GM12873 (cell line): ENCODE data around the gene PMEPA1.

Experiments used
- TF ChIP-seq, protein P1 (sequence below): IDR thresholded peaks from 2 replicates; pipeline ENCODE4 v1.5.1; 2012; ENCODE audit warnings: low read depth, mild to moderate bottlenecking, moderate library complexity, low read length, control low read depth; ENCODE audit not compliant: insufficient read depth; ENCODE audit errors: missing control alignments

PMEPA1 gene

DNA sequence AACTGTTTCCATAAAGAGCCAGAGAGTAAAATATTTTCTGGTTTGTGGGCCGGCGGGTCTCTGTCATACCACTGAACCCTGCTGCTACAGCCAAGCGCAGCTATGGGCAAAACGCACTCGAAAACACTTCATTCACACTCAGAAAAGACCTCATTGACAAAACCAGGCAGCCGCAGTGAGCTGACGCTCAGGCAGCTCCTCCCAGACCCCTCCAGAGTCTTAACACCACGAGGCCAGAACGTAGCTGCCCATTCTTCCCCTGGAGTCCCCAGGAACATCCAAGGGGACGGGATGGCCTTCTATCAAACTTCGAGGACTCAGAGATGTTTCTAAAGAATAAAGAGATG lies 54.0 kb downstream of the PMEPA1 start:
- TF ChIP-seq, protein P1, sequence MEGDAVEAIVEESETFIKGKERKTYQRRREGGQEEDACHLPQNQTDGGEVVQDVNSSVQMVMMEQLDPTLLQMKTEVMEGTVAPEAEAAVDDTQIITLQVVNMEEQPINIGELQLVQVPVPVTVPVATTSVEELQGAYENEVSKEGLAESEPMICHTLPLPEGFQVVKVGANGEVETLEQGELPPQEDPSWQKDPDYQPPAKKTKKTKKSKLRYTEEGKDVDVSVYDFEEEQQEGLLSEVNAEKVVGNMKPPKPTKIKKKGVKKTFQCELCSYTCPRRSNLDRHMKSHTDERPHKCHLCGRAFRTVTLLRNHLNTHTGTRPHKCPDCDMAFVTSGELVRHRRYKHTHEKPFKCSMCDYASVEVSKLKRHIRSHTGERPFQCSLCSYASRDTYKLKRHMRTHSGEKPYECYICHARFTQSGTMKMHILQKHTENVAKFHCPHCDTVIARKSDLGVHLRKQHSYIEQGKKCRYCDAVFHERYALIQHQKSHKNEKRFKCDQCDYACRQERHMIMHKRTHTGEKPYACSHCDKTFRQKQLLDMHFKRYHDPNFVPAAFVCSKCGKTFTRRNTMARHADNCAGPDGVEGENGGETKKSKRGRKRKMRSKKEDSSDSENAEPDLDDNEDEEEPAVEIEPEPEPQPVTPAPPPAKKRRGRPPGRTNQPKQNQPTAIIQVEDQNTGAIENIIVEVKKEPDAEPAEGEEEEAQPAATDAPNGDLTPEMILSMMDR: no peak

GRCh38 chr20:57654998-57655808 lies 54.6 kb downstream of the PMEPA1 start:
- TF ChIP-seq, protein P1: no peak

DNA sequence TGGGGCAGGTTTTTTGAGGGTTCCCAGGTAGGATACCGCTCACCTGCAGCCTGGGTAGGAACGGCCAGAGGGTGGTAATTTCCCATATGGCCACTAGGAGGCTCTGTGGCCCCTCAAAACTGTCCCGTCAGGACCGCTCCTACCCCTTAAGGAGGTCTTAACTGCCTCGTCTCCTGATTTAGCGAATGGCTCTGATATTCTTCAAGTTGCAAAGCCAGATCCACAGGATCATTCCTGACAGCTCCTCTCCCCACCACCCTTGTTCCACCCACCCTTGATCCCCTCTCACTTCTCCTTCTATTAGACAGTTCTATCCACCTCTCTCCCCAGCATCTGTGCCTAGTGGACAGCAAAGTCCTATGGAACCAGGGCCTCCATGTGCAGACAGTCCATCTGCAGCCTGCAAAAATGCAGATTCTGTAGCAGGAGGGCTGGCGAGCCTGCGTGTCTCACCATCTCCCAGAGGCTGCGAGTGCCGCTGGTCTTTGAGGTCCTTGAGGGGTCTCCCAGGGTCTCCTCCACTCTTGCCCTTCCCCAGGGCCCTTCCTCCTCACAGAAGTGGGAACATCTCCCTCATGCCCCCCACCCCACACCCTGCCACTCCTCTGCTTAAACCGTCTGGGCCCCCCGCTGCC lies 55.3 kb downstream of the PMEPA1 start:
- TF ChIP-seq, protein P1: peak; percentile 95

DNA sequence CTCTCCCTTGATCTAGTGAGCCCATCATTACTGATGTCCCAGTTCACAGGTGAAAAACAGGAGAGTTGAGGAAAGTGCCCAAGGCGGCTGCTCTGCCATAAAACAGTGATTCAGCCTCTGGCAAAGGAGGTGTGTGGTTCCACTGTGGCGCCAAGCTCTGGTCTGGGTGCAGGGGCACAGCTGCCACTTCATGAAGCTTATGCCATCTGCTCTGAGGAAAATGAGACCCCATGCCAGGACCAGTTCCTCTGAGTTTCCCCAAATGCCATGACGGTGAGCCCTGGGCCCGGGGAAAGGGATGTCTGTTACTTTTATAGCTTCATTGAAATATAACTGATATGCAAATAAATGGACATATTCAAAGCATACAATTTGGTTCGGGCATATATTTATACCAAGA lies 55.9 kb downstream of the PMEPA1 start:
- TF ChIP-seq, protein P1: no peak

GRCh38 chr20:57653546-57653900 lies 56.3 kb downstream of the PMEPA1 start:
- TF ChIP-seq, protein P1: no peak

- TF ChIP-seq, protein P1: peak; percentile 29
Observed at GRCh38 chr20:57652606-57653545, 56.9 kb downstream of the PMEPA1 start.

DNA sequence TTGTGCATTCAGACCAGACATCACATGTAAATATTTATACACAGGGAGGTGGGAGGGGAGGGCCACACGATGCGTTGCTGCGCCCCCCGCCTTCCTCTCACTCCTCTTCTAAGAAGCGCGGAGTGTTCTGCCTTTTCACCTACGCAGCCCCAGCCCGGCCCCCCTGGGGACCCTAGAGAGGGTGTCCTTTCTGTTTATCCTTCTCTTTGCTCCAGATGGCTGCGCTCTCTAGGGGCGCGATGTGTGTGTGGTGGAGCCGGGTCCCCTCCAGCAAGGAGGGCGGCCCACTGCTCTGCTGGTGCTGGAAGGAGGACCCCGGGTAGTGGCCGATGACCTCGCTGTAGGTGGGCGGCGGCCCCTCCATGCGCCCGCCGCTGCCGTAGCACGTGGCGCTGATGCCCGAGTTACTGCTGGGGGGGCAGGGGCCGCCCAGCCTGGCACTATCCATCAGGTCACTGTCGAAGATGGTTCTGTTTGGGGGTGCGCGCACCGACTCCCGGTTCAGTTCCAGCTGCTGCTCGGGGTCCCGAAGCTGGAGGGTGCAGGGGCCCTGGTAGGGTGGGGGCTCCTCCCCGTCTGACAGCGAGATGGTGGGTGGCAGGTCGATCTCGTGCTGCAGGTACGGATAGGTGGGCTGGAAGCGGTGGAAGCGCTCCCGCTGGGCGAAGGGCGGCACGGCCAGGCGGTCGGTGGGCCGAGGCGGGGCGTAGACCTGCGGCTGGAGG lies 57.8 kb downstream of the PMEPA1 start:
- TF ChIP-seq, protein P1: no peak
